Trophoblast cell (in vitro differentiated cells and primary cell): ENCODE measurements around the gene ADAM19.

Experiments
- DNase-seq, 2 donors: peaks; one replicate each; pipeline ENCODE4 v3.0.0-alpha.2; 2016
- H2AFZ ChIP-seq: 2 replicates; pipeline ENCODE4 v1.6.1; 2013; ENCODE audit warnings: low read length, moderate library complexity, mild to moderate bottlenecking; ENCODE audit not compliant: insufficient read depth, poor library complexity
- H2AK5ac ChIP-seq: 2 replicates; pipeline ENCODE4 v1.6.1; 2013; ENCODE audit warnings: mild to moderate bottlenecking, low read length
- H2BK120ac ChIP-seq: 2 replicates; pipeline ENCODE4 v1.6.1; 2013; ENCODE audit warnings: low read length, mild to moderate bottlenecking, moderate library complexity; ENCODE audit not compliant: insufficient read depth, poor library complexity
- H2BK12ac ChIP-seq: 2 replicates; pipeline ENCODE4 v1.6.1; 2013; ENCODE audit warnings: mild to moderate bottlenecking, low read length, moderate library complexity
- H2BK5ac ChIP-seq: 2 replicates; pipeline ENCODE4 v1.6.1; 2013; ENCODE audit warnings: low read length, low read depth, moderate library complexity, mild to moderate bottlenecking; ENCODE audit not compliant: poor library complexity
- H3K14ac ChIP-seq: 2 replicates; pipeline ENCODE4 v1.6.1; 2013; ENCODE audit warnings: mild to moderate bottlenecking, low read length
- H3K18ac ChIP-seq: 2 replicates; pipeline ENCODE4 v1.6.1; 2013; ENCODE audit warnings: mild to moderate bottlenecking, low read length
- H3K23ac ChIP-seq: 2 replicates; pipeline ENCODE4 v1.6.1; 2013; ENCODE audit warnings: low read length
- H3K27ac ChIP-seq: 2 replicates; pipeline ENCODE4 v1.5.1; 2013; ENCODE audit warnings: low read depth, mild to moderate bottlenecking, inconsistent platforms, low read length, moderate library complexity
- H3K27me3 ChIP-seq: 2 replicates; pipeline ENCODE4 v1.6.1; 2013; ENCODE audit warnings: inconsistent platforms, mild to moderate bottlenecking, low read length, moderate library complexity; ENCODE audit not compliant: insufficient read depth
- H3K36me3 ChIP-seq, 2 experiments: 1 replicate in 1 of 2; 2 replicates in 1 of 2; pipeline ENCODE4 v1.6.1; 2013; ENCODE audit warnings: low read length in 2 of 2, mild to moderate bottlenecking in 2 of 2, moderate library complexity in 1 of 2; ENCODE audit not compliant: insufficient read depth in 2 of 2, control insufficient read depth in 1 of 2
- H3K4ac ChIP-seq: 2 replicates; pipeline ENCODE4 v1.6.1; 2013; ENCODE audit warnings: low read depth, mild to moderate bottlenecking, low read length, moderate library complexity
- H3K4me1 ChIP-seq, 2 experiments: 1 replicate in 1 of 2; 2 replicates in 1 of 2; pipeline ENCODE4 v1.6.1; 2013; ENCODE audit warnings: low read length in 2 of 2, mild to moderate bottlenecking in 2 of 2, moderate library complexity in 1 of 2; ENCODE audit not compliant: insufficient read depth in 2 of 2, control insufficient read depth in 1 of 2
- H3K4me2 ChIP-seq: 2 replicates; pipeline ENCODE4 v1.6.1; 2013; ENCODE audit warnings: inconsistent platforms, mild to moderate bottlenecking, low read length, moderate library complexity
- H3K4me3 ChIP-seq: 2 replicates; pipeline ENCODE4 v1.5.1; 2013; ENCODE audit warnings: mild to moderate bottlenecking, low read depth, low read length, inconsistent platforms
- H3K79me1 ChIP-seq: one replicate; pipeline ENCODE4 v1.6.1; 2013; ENCODE audit warnings: low read length
- H3K79me2 ChIP-seq: 2 replicates; pipeline ENCODE4 v1.6.1; 2013; ENCODE audit warnings: low read length, mild to moderate bottlenecking; ENCODE audit not compliant: control insufficient read depth, insufficient read depth, poor library complexity
- H3K9ac ChIP-seq: 2 replicates; pipeline ENCODE4 v1.6.1; 2013; ENCODE audit warnings: mild to moderate bottlenecking, low read length
- H3K9me3 ChIP-seq: 2 replicates; pipeline ENCODE4 v1.6.1; 2013; ENCODE audit warnings: low read depth, mild to moderate bottlenecking, control low read depth, inconsistent platforms, low read length; ENCODE audit not compliant: insufficient read depth
- H4K12ac ChIP-seq: 2 replicates; pipeline ENCODE4 v1.6.1; 2013; ENCODE audit warnings: low read depth, mild to moderate bottlenecking, low read length, moderate library complexity
- H4K8ac ChIP-seq: 2 replicates; pipeline ENCODE4 v1.6.1; 2013; ENCODE audit warnings: low read depth, mild to moderate bottlenecking, low read length, moderate library complexity
- H4K91ac ChIP-seq: one replicate; pipeline ENCODE4 v1.6.1; 2013; ENCODE audit warnings: low read depth, mild to moderate bottlenecking, low read length, moderate library complexity
- WGBS: extraction: QIAGEN DNeasy Blood & Tissue Kit; methylation state at CpG from one replicate; pipeline ENCODE4 v1.1.7; 2013; ENCODE audit warnings: missing lambda C conversion rate; ENCODE audit not compliant: insufficient read length, insufficient coverage; ENCODE audit errors: extremely low coverage; 5-methylcytosine and 5-hydroxymethylcytosine counted together

Gene ADAM19

DNA sequence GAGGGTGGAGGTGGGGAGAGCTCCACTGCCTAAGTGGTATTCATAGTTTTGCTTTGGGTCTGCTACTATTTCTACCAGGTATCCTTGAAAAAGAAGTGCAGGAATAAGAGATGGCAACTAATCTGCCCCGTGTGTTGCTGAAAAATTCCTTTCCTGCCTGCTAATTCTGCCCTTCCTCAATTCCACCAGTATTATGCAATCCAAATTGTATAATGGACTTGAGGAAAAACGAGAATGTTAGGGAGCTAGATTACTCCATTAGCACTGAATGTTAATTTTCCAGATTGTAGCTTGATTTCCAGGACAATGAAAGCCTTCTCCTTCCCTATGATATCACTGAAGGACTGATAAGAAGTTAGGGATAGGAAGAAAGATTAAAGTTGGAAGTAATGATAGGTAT lies 16.9 kb downstream of the ADAM19 start:
- no peak overlapping the region for H2BK120ac ChIP-seq
- no CpG with 5 or more reads among the region's 2 CpGs for WGBS

DNA sequence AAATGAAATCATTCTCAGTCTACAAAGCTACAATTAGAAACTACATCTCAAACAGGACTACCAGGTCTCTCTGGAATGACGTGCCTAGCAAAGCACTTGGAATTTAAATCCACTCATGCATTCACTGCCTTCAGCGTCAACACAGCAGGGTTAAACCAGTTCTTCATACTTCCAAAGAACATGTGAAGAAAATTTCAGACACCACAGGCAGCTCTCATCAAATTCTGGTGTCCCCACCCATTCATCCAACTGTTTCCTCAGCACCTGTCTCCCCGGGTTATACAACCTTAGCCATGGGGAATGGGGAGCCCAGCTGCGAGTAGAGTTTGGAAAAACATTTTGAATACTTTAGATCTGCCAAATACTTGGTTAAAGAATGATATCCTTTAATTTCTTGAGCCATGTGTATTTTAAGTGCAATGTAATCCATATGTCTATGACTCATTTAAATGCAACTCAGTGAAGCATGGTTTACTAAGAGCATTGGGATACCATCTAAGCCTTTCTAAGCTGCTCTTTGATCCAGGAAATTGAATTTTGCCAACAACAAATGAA lies 17.5 kb downstream of the ADAM19 start:
- H2BK5ac ChIP-seq = no peak overlapping the region
- WGBS = no CpG with 5 or more reads among the region's 4 CpGs
- no peaks in the 10 kb centered on the region for H3K27me3 ChIP-seq
- peaks cover 5 to 11% of the 10 kb centered on the region in 2 experiments for H3K4me1 ChIP-seq
- no peaks in the 10 kb centered on the region for H3K79me2 ChIP-seq
- no peak overlapping the region for H4K91ac ChIP-seq
- H3K79me1 ChIP-seq = no peaks in the 10 kb centered on the region
- H3K4me3 ChIP-seq = no peak overlapping the region
- H3K23ac ChIP-seq = no peak overlapping the region
- no peak overlapping the region for H3K18ac ChIP-seq
- no peak overlapping the region for H3K4me2 ChIP-seq
- H2BK12ac ChIP-seq = no peak overlapping the region
- no peak overlapping the region for H3K14ac ChIP-seq
- no peak overlapping the region for H2AK5ac ChIP-seq
- no peak overlapping the region for H4K8ac ChIP-seq
- no peaks in the 10 kb centered on the region for H3K9me3 ChIP-seq
- peak overlapping the region; percentile 32 for H3K27ac ChIP-seq
- H3K9ac ChIP-seq = no peak overlapping the region
- H2AFZ ChIP-seq = no peak overlapping the region
- H2BK120ac ChIP-seq = no peak overlapping the region
- H3K36me3 ChIP-seq = peaks cover 31 to 65% of the 10 kb centered on the region in 2 experiments
- DNase-seq = peak; percentile 75 to 92
- H3K4ac ChIP-seq = no peak overlapping the region
- no peak overlapping the region for H4K12ac ChIP-seq

More for the DNA sequence above, 16.9 kb downstream of the ADAM19 start:
- Histone ChIP-seq H3K4me3 (no peak overlapping the region), H3K36me3 (peaks cover 37 to 70% of the 10 kb centered on the region in 2 experiments), H4K91ac (no peak overlapping the region), H3K27me3 (no peaks in the 10 kb centered on the region), H3K9me3 (no peaks in the 10 kb centered on the region), H3K79me1 (no peaks in the 10 kb centered on the region), H3K23ac (no peak overlapping the region), H3K79me2 (no peaks in the 10 kb centered on the region), H3K18ac (no peak overlapping the region), H4K12ac (no peak overlapping the region), H3K4me1 (peaks cover 5 to 15% of the 10 kb centered on the region in 2 experiments), H3K14ac (no peak overlapping the region), H3K4ac (no peak overlapping the region), H2AK5ac (no peak overlapping the region), H4K8ac (no peak overlapping the region), H3K27ac (peak overlapping the region; percentile 32), H2AFZ (no peak overlapping the region), H2BK5ac (no peak overlapping the region), H3K4me2 (no peak overlapping the region), H2BK12ac (no peak overlapping the region), H3K9ac (no peak overlapping the region)
- peak in 1 of 2 donors; percentile 51 for DNase-seq

DNA sequence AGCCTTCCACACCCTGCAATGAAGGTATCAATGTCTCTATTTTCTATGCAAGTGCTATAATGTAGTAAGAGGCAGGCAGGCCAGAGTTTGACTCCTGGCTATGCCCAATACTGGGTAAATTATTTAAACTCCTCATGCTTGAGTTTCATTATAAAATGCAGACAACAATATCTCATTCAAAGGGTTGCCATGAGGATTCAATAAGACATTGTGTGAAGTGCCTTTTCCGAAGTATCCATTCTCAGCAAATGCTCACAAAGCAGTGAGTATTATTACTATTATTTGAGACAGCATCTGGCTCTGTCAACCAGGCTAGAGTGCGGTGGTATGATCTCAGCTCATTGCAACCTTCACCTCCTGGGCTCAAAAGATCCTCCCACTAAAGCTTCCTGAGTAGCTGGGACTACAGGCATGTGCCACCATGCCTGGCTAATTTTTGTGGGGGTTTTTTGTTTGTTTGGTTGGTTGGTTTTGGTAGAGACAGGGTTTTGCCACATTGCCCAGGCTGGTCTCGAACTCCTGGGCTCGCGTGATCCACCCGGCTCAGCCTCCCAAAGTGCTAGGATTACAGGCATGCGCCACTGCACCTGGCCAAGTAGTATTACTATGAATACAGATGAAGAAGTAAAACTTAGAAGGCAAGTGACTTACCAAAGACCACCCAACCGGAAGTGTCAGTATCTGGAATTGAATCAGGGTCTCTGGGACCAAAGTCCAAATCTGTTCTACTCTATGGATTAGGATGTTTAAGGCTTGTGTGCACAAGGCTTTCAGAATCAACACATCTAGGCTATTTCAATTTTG lies 18.8 kb downstream of the ADAM19 start:
- Histone ChIP-seq H3K4ac (no peak overlapping the region), H3K4me1 (peaks cover 5 to 11% of the 10 kb centered on the region in 2 experiments), H3K36me3 (peaks cover 27 to 57% of the 10 kb centered on the region in 2 experiments), H4K91ac (no peak overlapping the region), H3K79me1 (no peaks in the 10 kb centered on the region), H3K4me3 (no peak overlapping the region), H3K79me2 (no peaks in the 10 kb centered on the region), H3K27me3 (no peaks in the 10 kb centered on the region), H2BK120ac (no peak overlapping the region), H2AK5ac (no peak overlapping the region), H3K9ac (no peak overlapping the region), H4K12ac (no peak overlapping the region), H2BK12ac (no peak overlapping the region), H2AFZ (no peak overlapping the region), H3K9me3 (no peaks in the 10 kb centered on the region), H3K14ac (no peak overlapping the region), H2BK5ac (no peak overlapping the region), H3K4me2 (no peak overlapping the region), H3K27ac (no peak overlapping the region), H3K18ac (no peak overlapping the region), H4K8ac (no peak overlapping the region), H3K23ac (no peak overlapping the region)
- no CpG with 5 or more reads among the region's 8 CpGs for WGBS
- DNase-seq = no peak

DNA sequence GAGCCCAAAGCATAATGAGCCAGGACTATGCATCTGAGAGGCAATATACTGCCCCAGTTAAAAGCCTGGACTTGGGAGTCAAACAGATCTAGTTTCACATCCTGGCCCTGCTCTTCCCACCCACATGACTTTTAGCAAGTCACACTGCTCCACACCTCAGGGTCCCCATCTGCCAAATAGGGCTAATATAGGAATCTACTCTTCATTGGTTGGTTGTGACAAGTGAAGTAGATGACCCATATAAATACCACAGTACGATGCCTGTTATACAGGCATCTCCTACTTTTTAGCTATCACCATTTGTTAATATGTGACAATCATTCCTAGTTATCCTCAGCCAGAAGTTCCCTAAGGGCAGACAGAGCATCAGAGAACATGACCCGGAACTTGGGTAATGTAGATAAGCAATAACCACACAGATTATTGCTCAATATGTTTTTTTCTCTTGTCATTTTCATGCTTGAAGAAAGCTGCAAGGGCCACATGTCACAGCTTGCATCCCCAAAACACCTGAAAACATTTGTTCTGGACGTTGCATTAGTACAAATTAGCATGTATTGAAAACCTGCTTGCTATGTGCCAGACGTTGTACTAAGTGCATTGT lies 20.4 kb downstream of the ADAM19 start:
- H2AK5ac ChIP-seq = no peak overlapping the region
- WGBS = no CpG with 5 or more reads among the region's 4 CpGs
- DNase-seq = peak; percentile 37 to 70
- H3K79me1 ChIP-seq = no peaks in the 10 kb centered on the region
- peaks cover 19 to 46% of the 10 kb centered on the region in 2 experiments for H3K36me3 ChIP-seq
- H3K9ac ChIP-seq = no peak overlapping the region
- H3K4ac ChIP-seq = no peak overlapping the region
- H3K18ac ChIP-seq = no peak overlapping the region
- no peaks in the 10 kb centered on the region for H3K79me2 ChIP-seq
- no peak overlapping the region for H4K91ac ChIP-seq
- H3K4me3 ChIP-seq = no peak overlapping the region
- no peak overlapping the region for H2BK12ac ChIP-seq
- no peak overlapping the region for H3K14ac ChIP-seq
- H2BK120ac ChIP-seq = no peak overlapping the region
- H3K9me3 ChIP-seq = no peaks in the 10 kb centered on the region
- no peak overlapping the region for H2BK5ac ChIP-seq
- no peak overlapping the region for H3K27ac ChIP-seq
- H3K4me2 ChIP-seq = no peak overlapping the region
- H3K23ac ChIP-seq = no peak overlapping the region
- no peak overlapping the region for H2AFZ ChIP-seq
- H4K12ac ChIP-seq = no peak overlapping the region
- H3K4me1 ChIP-seq = peaks cover 5 to 11% of the 10 kb centered on the region in 2 experiments
- no peaks in the 10 kb centered on the region for H3K27me3 ChIP-seq
- H4K8ac ChIP-seq = no peak overlapping the region
